Duodenal mucosa (tissue), 2 donors: ENCODE measurements around the gene SUV39H2.
"Not testable (repeated sequence)": the region's sequence is repeated elsewhere in the genome, so short reads cannot be mapped to it uniquely, and the experiment has no call there.

Experiments
- H3K27ac ChIP-seq: one replicate; pipeline ENCODE4 v1.7.0; 2013; ENCODE audit warnings: low read depth, low read length
- H3K27me3 ChIP-seq, 2 donors: one replicate each; pipeline ENCODE4 v1.7.0; 2013; ENCODE audit warnings: low read length in 2 of 2, control low read depth in 1 of 2; ENCODE audit not compliant: insufficient read depth in 2 of 2, control insufficient read depth in 1 of 2
- H3K36me3 ChIP-seq, 2 donors: one replicate each; pipeline ENCODE4 v1.7.0; 2013; ENCODE audit warnings: low read length in 2 of 2, control low read depth in 1 of 2; ENCODE audit not compliant: insufficient read depth in 2 of 2, control insufficient read depth in 1 of 2
- H3K4me1 ChIP-seq, 2 donors: one replicate each; pipeline ENCODE4 v1.7.0; 2013; ENCODE audit warnings: low read length in 2 of 2, control low read depth in 1 of 2; ENCODE audit not compliant: insufficient read depth in 2 of 2, control insufficient read depth in 1 of 2
- H3K4me3 ChIP-seq, 2 donors: one replicate each; pipeline ENCODE4 v1.7.0; 2013; ENCODE audit warnings: low read length in 2 of 2, low read depth in 1 of 2
- H3K9ac ChIP-seq, 2 donors: one replicate each; pipeline ENCODE4 v1.7.0; 2013; ENCODE audit warnings: low read length in 2 of 2, low read depth in 1 of 2
- H3K9me3 ChIP-seq, 2 donors: one replicate each; pipeline ENCODE4 v1.7.0; 2013; ENCODE audit warnings: low read length in 2 of 2, control low read depth in 1 of 2; ENCODE audit not compliant: control insufficient read depth in 1 of 2

Gene SUV39H2

GRCh38 chr10:14904864-14905263 is 26.2 kb downstream of the SUV39H2 start:
- H3K27ac ChIP-seq: no peak overlapping the region
- H3K4me3 ChIP-seq: no peak overlapping the region
- no peak overlapping the region for H3K9ac ChIP-seq
- peaks cover 11 to 40% of the 10 kb centered on the region in 2 donors for H3K36me3 ChIP-seq
- no peaks in the 10 kb centered on the region for H3K9me3 ChIP-seq
- no peaks in the 10 kb centered on the region for H3K27me3 ChIP-seq
- H3K4me1 ChIP-seq: no peaks in the 10 kb centered on the region

GRCh38 chr10:14905890-14906289 is 27.2 kb downstream of the SUV39H2 start:
- peaks cover 11 to 46% of the 10 kb centered on the region in 2 donors for H3K36me3 ChIP-seq
- no peak overlapping the region for H3K27ac ChIP-seq
- no peak overlapping the region for H3K4me3 ChIP-seq
- H3K9me3 ChIP-seq: no peaks in the 10 kb centered on the region
- H3K27me3 ChIP-seq: no peaks in the 10 kb centered on the region
- no peaks in the 10 kb centered on the region for H3K4me1 ChIP-seq
- no peak overlapping the region for H3K9ac ChIP-seq

GRCh38 chr10:14906765-14907164 is 28.1 kb downstream of the SUV39H2 start:
- Histone ChIP-seq H3K27me3 (no peaks in the 10 kb centered on the region), H3K9me3 (no peaks in the 10 kb centered on the region), H3K36me3 (peaks cover 15 to 48% of the 10 kb centered on the region in 2 donors), H3K9ac (no peak overlapping the region), H3K4me3 (no peak overlapping the region), H3K27ac (no peak overlapping the region), H3K4me1 (no peaks in the 10 kb centered on the region)

- peaks cover 15 to 47% of the 10 kb centered on the region in 2 donors for H3K36me3 ChIP-seq
- not testable (repeated sequence) for H3K27ac ChIP-seq
Observed at GRCh38 chr10:14907591-14907990, 28.9 kb downstream of the SUV39H2 start.

GRCh38 chr10:14909101-14909500 is 30.4 kb downstream of the SUV39H2 start:
- Histone ChIP-seq H3K4me3 (no peak overlapping the region), H3K9me3 (no peaks in the 10 kb centered on the region), H3K27me3 (no peaks in the 10 kb centered on the region), H3K9ac (no peak overlapping the region), H3K27ac (no peak overlapping the region), H3K4me1 (no peaks in the 10 kb centered on the region), H3K36me3 (peaks cover 15 to 50% of the 10 kb centered on the region in 2 donors)

More at GRCh38 chr10:14907591-14907990, 28.9 kb downstream of the SUV39H2 start:
- H3K27me3 ChIP-seq, H3K4me3 ChIP-seq, H3K4me1 ChIP-seq, H3K9ac ChIP-seq, H3K9me3 ChIP-seq: not testable (repeated sequence)

- H3K4me3 ChIP-seq: no peak overlapping the region
- H3K4me1 ChIP-seq: no peaks in the 10 kb centered on the region
- no peak overlapping the region for H3K9ac ChIP-seq
- peaks cover 15 to 57% of the 10 kb centered on the region in 2 donors for H3K36me3 ChIP-seq
- no peaks in the 10 kb centered on the region for H3K27me3 ChIP-seq
- no peaks in the 10 kb centered on the region for H3K9me3 ChIP-seq
- H3K27ac ChIP-seq: no peak overlapping the region
Observed at GRCh38 chr10:14910953-14911352, 32.3 kb downstream of the SUV39H2 start.

- H3K36me3 ChIP-seq: peaks cover 24 to 61% of the 10 kb centered on the region in 2 donors
- H3K4me1 ChIP-seq: no peaks in the 10 kb centered on the region
- no peak overlapping the region for H3K4me3 ChIP-seq
- no peak overlapping the region for H3K27ac ChIP-seq
- H3K27me3 ChIP-seq: no peaks in the 10 kb centered on the region
- peaks cover 2 to 6% of the 10 kb centered on the region in 2 donors for H3K9me3 ChIP-seq
- no peak overlapping the region for H3K9ac ChIP-seq
Observed at GRCh38 chr10:14911801-14912200, 33.1 kb downstream of the SUV39H2 start.

GRCh38 chr10:14916600-14916999 is 37.9 kb downstream of the SUV39H2 start:
- Histone ChIP-seq H3K9ac (no peak overlapping the region), H3K36me3 (peaks cover 37 to 66% of the 10 kb centered on the region in 2 donors), H3K9me3 (peaks cover 12 to 19% of the 10 kb centered on the region in 2 donors), H3K27ac (no peak overlapping the region), H3K4me3 (no peak overlapping the region), H3K4me1 (no peaks in the 10 kb centered on the region), H3K27me3 (no peaks in the 10 kb centered on the region)

GRCh38 chr10:14917827-14918226 is 39.2 kb downstream of the SUV39H2 start:
- no peak overlapping the region for H3K27ac ChIP-seq
- peaks cover 47 to 78% of the 10 kb centered on the region in 2 donors for H3K36me3 ChIP-seq
- no peak overlapping the region for H3K4me3 ChIP-seq
- no peaks in the 10 kb centered on the region for H3K4me1 ChIP-seq
- no peak overlapping the region for H3K9ac ChIP-seq
- H3K9me3 ChIP-seq: peaks cover 12 to 19% of the 10 kb centered on the region in 2 donors
- no peaks in the 10 kb centered on the region for H3K27me3 ChIP-seq

GRCh38 chr10:14918964-14919363 is 40.3 kb downstream of the SUV39H2 start:
- peaks cover 53 to 83% of the 10 kb centered on the region in 2 donors for H3K36me3 ChIP-seq
- H3K4me1 ChIP-seq: no peaks in the 10 kb centered on the region
- no peak overlapping the region for H3K9ac ChIP-seq
- H3K27me3 ChIP-seq: no peaks in the 10 kb centered on the region
- H3K4me3 ChIP-seq: no peak overlapping the region
- peaks cover 12 to 19% of the 10 kb centered on the region in 2 donors for H3K9me3 ChIP-seq
- H3K27ac ChIP-seq: no peak overlapping the region

GRCh38 chr10:14924013-14924412 is 45.3 kb downstream of the SUV39H2 start:
- no peaks in the 10 kb centered on the region for H3K27me3 ChIP-seq
- H3K36me3 ChIP-seq: peaks cover 46 to 77% of the 10 kb centered on the region in 2 donors
- no peaks in the 10 kb centered on the region for H3K4me1 ChIP-seq
- H3K27ac ChIP-seq: no peak overlapping the region
- H3K9me3 ChIP-seq: no peaks in the 10 kb centered on the region
- H3K4me3 ChIP-seq: no peak overlapping the region
- no peak overlapping the region for H3K9ac ChIP-seq
